HEK293 (cell line): Measurements from ENCODE around the gene OGDHL.
A peak's percentile ranks its signal among the peaks of the same experiment; 100 is the strongest.

ENCODE experiments used
- EGR2 ChIP-seq: fragments of 450-650 bp; formaldehyde crosslinking; IDR thresholded peaks from 2 replicates; pipeline ENCODE4 v1.5.1; 2016; ENCODE audit warnings: low read depth, missing biosample characterization, missing genetic modification characterization
- GLI4 ChIP-seq: fragments of 450-650 bp; formaldehyde crosslinking; IDR thresholded peaks from 2 replicates; pipeline ENCODE4 v1.5.1; 2016; ENCODE audit warnings: missing biosample characterization, missing genetic modification characterization
- GLIS1 ChIP-seq: fragments of 450-650 bp; formaldehyde crosslinking; IDR thresholded peaks from 2 replicates; pipeline ENCODE4 v1.5.1; 2016; ENCODE audit warnings: missing biosample characterization, missing genetic modification characterization
- IKZF3 ChIP-seq: fragments of 450-650 bp; IDR thresholded peaks from 2 replicates; pipeline ENCODE4 v1.5.0; 2018; ENCODE audit warnings: missing biosample characterization, mild to moderate bottlenecking, missing genetic modification characterization, moderate library complexity
- KLF7 ChIP-seq: fragments of 450-650 bp; formaldehyde crosslinking; IDR thresholded peaks from 2 replicates; pipeline ENCODE4 v1.5.1; 2016; ENCODE audit warnings: missing biosample characterization, missing genetic modification characterization, borderline replicate concordance
- OVOL3 ChIP-seq: fragments of 450-650 bp; formaldehyde crosslinking; IDR thresholded peaks from 2 replicates; pipeline ENCODE4 v1.5.1; 2016; ENCODE audit warnings: missing biosample characterization, missing genetic modification characterization
- PBX3 ChIP-seq: sonication (generic); formaldehyde crosslinking; IDR thresholded peaks from 2 replicates; pipeline ENCODE4 v1.8.1; 2022; ENCODE audit warnings: mild to moderate bottlenecking, moderate library complexity, missing genetic modification reagents
- ZBTB20 ChIP-seq: fragments of 450-650 bp; formaldehyde crosslinking; IDR thresholded peaks from 2 replicates; pipeline ENCODE4 v1.5.1; 2016; ENCODE audit warnings: missing biosample characterization, missing genetic modification characterization
- ZFHX2 ChIP-seq: fragments of 450-650 bp; formaldehyde crosslinking; conservative IDR thresholded peaks from 2 replicates; pipeline ENCODE4 v1.5.1; 2016; ENCODE audit warnings: missing biosample characterization, missing genetic modification characterization
- ZFP3 ChIP-seq: fragments of 450-650 bp; formaldehyde crosslinking; IDR thresholded peaks from 2 replicates; pipeline ENCODE4 v1.5.1; 2016; ENCODE audit warnings: low read depth, missing biosample characterization, missing genetic modification characterization
- ZNF10 ChIP-seq: fragments of 450-650 bp; formaldehyde crosslinking; IDR thresholded peaks from 2 replicates; pipeline ENCODE4 v1.5.1; 2017; ENCODE audit warnings: missing biosample characterization, missing genetic modification characterization
- ZNF133 ChIP-seq: fragments of 450-650 bp; formaldehyde crosslinking; IDR thresholded peaks from 2 replicates; pipeline ENCODE4 v1.5.1; 2016; ENCODE audit warnings: missing biosample characterization, missing genetic modification characterization
- ZNF138 ChIP-seq: fragments of 450-650 bp; formaldehyde crosslinking; IDR thresholded peaks from 2 replicates; pipeline ENCODE4 v1.5.1; 2016; ENCODE audit warnings: missing biosample characterization, missing genetic modification characterization, borderline replicate concordance
- ZNF155 ChIP-seq: fragments of 450-650 bp; formaldehyde crosslinking; IDR thresholded peaks from 2 replicates; pipeline ENCODE4 v1.5.1; 2016; ENCODE audit warnings: missing biosample characterization, missing genetic modification characterization
- ZNF18 ChIP-seq: fragments of 450-650 bp; formaldehyde crosslinking; IDR thresholded peaks from 2 replicates; pipeline ENCODE4 v1.5.1; 2016; ENCODE audit warnings: missing biosample characterization, missing genetic modification characterization
- ZNF211 ChIP-seq: fragments of 450-650 bp; formaldehyde crosslinking; IDR thresholded peaks from 2 replicates; pipeline ENCODE4 v1.5.1; 2016; ENCODE audit warnings: low read depth, missing biosample characterization, missing genetic modification characterization
- ZNF221 ChIP-seq: fragments of 450-650 bp; formaldehyde crosslinking; IDR thresholded peaks from 2 replicates; pipeline ENCODE4 v1.5.1; 2017; ENCODE audit warnings: missing biosample characterization, missing genetic modification characterization, borderline replicate concordance
- ZNF23 ChIP-seq: fragments of 450-650 bp; formaldehyde crosslinking; IDR thresholded peaks from 2 replicates; pipeline ENCODE4 v1.5.1; 2016; ENCODE audit warnings: missing biosample characterization, missing genetic modification characterization, borderline replicate concordance
- ZNF24 ChIP-seq: fragments of 450-650 bp; formaldehyde crosslinking; IDR thresholded peaks from 2 replicates; pipeline ENCODE4 v1.5.1; 2016; ENCODE audit warnings: missing biosample characterization, missing genetic modification characterization
- ZNF311 ChIP-seq: fragments of 450-650 bp; formaldehyde crosslinking; IDR thresholded peaks from 2 replicates; pipeline ENCODE4 v1.5.1; 2017; ENCODE audit warnings: missing biosample characterization, missing genetic modification characterization, borderline replicate concordance
- ZNF324 ChIP-seq: fragments of 450-650 bp; formaldehyde crosslinking; IDR thresholded peaks from 2 replicates; pipeline ENCODE4 v1.5.1; 2016; ENCODE audit warnings: missing biosample characterization, missing genetic modification characterization
- ZNF366 ChIP-seq: fragments of 450-650 bp; formaldehyde crosslinking; conservative IDR thresholded peaks from 2 replicates; pipeline ENCODE4 v1.5.1; 2016; ENCODE audit warnings: missing biosample characterization, missing genetic modification characterization
- ZNF394 ChIP-seq: fragments of 450-650 bp; formaldehyde crosslinking; IDR thresholded peaks from 2 replicates; pipeline ENCODE4 v1.5.1; 2016; ENCODE audit warnings: missing biosample characterization, missing genetic modification characterization, mild to moderate bottlenecking, moderate library complexity, borderline replicate concordance
- ZNF514 ChIP-seq: fragments of 450-650 bp; formaldehyde crosslinking; IDR thresholded peaks from 2 replicates; pipeline ENCODE4 v1.5.1; 2016; ENCODE audit warnings: missing biosample characterization, missing genetic modification characterization
- ZNF544 ChIP-seq: fragments of 450-650 bp; formaldehyde crosslinking; IDR thresholded peaks from 2 replicates; pipeline ENCODE4 v1.5.0; 2017; ENCODE audit warnings: missing biosample characterization, missing genetic modification characterization
- ZNF555 ChIP-seq: fragments of 450-650 bp; formaldehyde crosslinking; conservative IDR thresholded peaks from 2 replicates; pipeline ENCODE4 v1.5.1; 2017; ENCODE audit warnings: missing biosample characterization, mild to moderate bottlenecking, missing genetic modification characterization, inconsistent platforms
- ZNF560 ChIP-seq: fragments of 450-650 bp; formaldehyde crosslinking; IDR thresholded peaks from 2 replicates; pipeline ENCODE4 v1.5.1; 2017; ENCODE audit warnings: missing biosample characterization, missing genetic modification characterization, borderline replicate concordance
- ZNF561 ChIP-seq: fragments of 450-650 bp; IDR thresholded peaks from 2 replicates; pipeline ENCODE4 v1.5.1; 2018; ENCODE audit warnings: missing biosample characterization, missing genetic modification characterization, borderline replicate concordance
- ZNF623 ChIP-seq: fragments of 450-650 bp; formaldehyde crosslinking; IDR thresholded peaks from 2 replicates; pipeline ENCODE4 v1.5.1; 2016; ENCODE audit warnings: missing biosample characterization, missing genetic modification characterization
- ZNF626 ChIP-seq: fragments of 450-650 bp; sonication (Bioruptor Pico); formaldehyde crosslinking; IDR thresholded peaks from 2 replicates; pipeline ENCODE4 v1.5.1; 2018; ENCODE audit warnings: missing biosample characterization, missing genetic modification characterization, inconsistent platforms
- ZNF645 ChIP-seq: fragments of 450-650 bp; formaldehyde crosslinking; IDR thresholded peaks from 2 replicates; pipeline ENCODE4; 2016; ENCODE audit warnings: missing biosample characterization, missing genetic modification characterization
- ZNF670 ChIP-seq: fragments of 450-650 bp; formaldehyde crosslinking; IDR thresholded peaks from 2 replicates; pipeline ENCODE4 v1.5.1; 2016; ENCODE audit warnings: missing biosample characterization, missing genetic modification characterization, low read depth
- ZNF677 ChIP-seq: fragments of 450-650 bp; IDR thresholded peaks from 2 replicates; pipeline ENCODE4 v1.5.0; 2018; ENCODE audit warnings: missing biosample characterization, mild to moderate bottlenecking, missing genetic modification characterization, moderate library complexity
- ZNF777 ChIP-seq: fragments of 450-650 bp; formaldehyde crosslinking; IDR thresholded peaks from 2 replicates; pipeline ENCODE4 v1.5.1; 2017; ENCODE audit warnings: missing biosample characterization, missing genetic modification characterization, borderline replicate concordance
- ZSCAN30 ChIP-seq: fragments of 450-650 bp; IDR thresholded peaks from 2 replicates; pipeline ENCODE4 v1.5.1; 2018; ENCODE audit warnings: missing biosample characterization, mild to moderate bottlenecking, missing genetic modification characterization, moderate library complexity
- ZSCAN4 ChIP-seq: fragments of 450-650 bp; formaldehyde crosslinking; IDR thresholded peaks from 2 replicates; pipeline ENCODE4 v1.5.1; 2017; ENCODE audit warnings: missing biosample characterization, missing genetic modification characterization
- ZXDB ChIP-seq: fragments of 450-650 bp; formaldehyde crosslinking; IDR thresholded peaks from 2 replicates; pipeline ENCODE4 v1.5.1; 2016; ENCODE audit warnings: missing biosample characterization, missing genetic modification characterization

Gene OGDHL

GRCh38 chr10:49761789-49762565, at the start of gene OGDHL (continued):
- TF ChIP-seq ZNF221 (tag by site-specific recombination), result no peak
- TF ChIP-seq ZNF366, result no peak
- no peak for TF ChIP-seq KLF7 (tag by site-specific recombination)
- no peak for TF ChIP-seq ZNF560 (tag by site-specific recombination)
- TF ChIP-seq ZNF211 (tag by site-specific recombination), result no peak
- TF ChIP-seq ZNF18 (tag by site-specific recombination), result no peak
- TF ChIP-seq ZNF645 (tag by site-specific recombination), result no peak
- no peak; the same call in 1 of the 2 replicates for TF ChIP-seq ZNF394
- peak; percentile 7 for TF ChIP-seq ZXDB (tag by site-specific recombination)
- TF ChIP-seq ZFP3, result no peak
- TF ChIP-seq GLI4 (tag by site-specific recombination), result no peak
- no peak for TF ChIP-seq ZBTB20
- TF ChIP-seq ZNF324 (tag by site-specific recombination), result 0 out of 2 replicates have a peak, but pooled peaks have one; percentile 49
- TF ChIP-seq ZNF555 (tag by site-specific recombination), result no peak
- peak; percentile 25; the same call in 1 of the 2 replicates for TF ChIP-seq ZNF561 (tag by site-specific recombination)
- no peak for TF ChIP-seq ZNF23 (tag by site-specific recombination)
- TF ChIP-seq ZSCAN4, result no peak
- no peak for TF ChIP-seq IKZF3 (tag by site-specific recombination)
- no peak for TF ChIP-seq ZNF626 (tag by site-specific recombination)
- peak; percentile 87 for TF ChIP-seq ZFHX2
- TF ChIP-seq PBX3 (CRISPR knock-in tag), result peak; percentile 86
- no peak for TF ChIP-seq ZNF138 (tag by site-specific recombination)
- no peak for TF ChIP-seq ZNF10 (tag by site-specific recombination)
- no peak for TF ChIP-seq OVOL3 (tag by site-specific recombination)
- TF ChIP-seq EGR2 (tag by site-specific recombination), result peak; percentile 57
- no peak for TF ChIP-seq ZNF623 (tag by site-specific recombination)
- no peak for TF ChIP-seq ZNF544
- no peak for TF ChIP-seq ZNF670
- TF ChIP-seq ZNF133 (tag by site-specific recombination), result no peak
- TF ChIP-seq ZNF514, result no peak
- no peak for TF ChIP-seq ZNF155 (tag by site-specific recombination)
- TF ChIP-seq GLIS1 (tag by site-specific recombination), result peak; percentile 25; the same call in 1 of the 2 replicates
- no peak for TF ChIP-seq ZNF677 (tag by site-specific recombination)
- no peak for TF ChIP-seq ZNF311 (tag by site-specific recombination)
- TF ChIP-seq ZNF24, result peak; percentile 17; the same call in 1 of the 2 replicates
- TF ChIP-seq ZNF777 (tag by site-specific recombination), result no peak
- TF ChIP-seq ZSCAN30 (tag by site-specific recombination), result peak; percentile 56; the same call in 1 of the 2 replicates
